ENCODE results near the gene MDN1. TPM values are rescaled to one million over a fixed set of nuclear protein-coding genes. Genes with fewer than 3 reads are reported as not detected.

The MDN1 gene
- total RNA-seq, 1 experiment from 2014 or later: 117 TPM

DNA sequence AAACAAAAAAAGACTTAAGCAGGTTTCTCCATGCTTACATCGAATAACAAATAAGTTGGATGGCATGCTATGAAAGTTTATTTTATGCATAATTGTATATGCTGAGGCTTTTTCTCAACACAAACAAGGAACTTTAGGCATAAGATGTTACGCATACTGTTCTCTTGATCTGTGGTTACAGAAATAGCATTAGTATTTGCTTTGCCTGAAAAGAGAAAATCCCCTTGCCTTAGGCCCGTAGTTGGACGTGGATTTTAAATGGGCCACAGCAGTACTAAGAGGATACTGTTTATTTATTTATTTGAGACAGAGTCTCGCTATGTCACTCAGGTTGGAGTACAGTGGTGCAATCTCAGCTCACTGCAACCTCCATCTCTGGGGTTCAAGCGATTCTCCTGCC is 200.0 kb downstream of the MDN1 start:
- Histone ChIP-seq H3K4me2 (ENCODE audit: insufficient read depth, insufficient read length, low read length) (no peak overlapping the region), H3K9ac (ENCODE audit: extremely low read depth, insufficient read length, low read length) (no peak overlapping the region), H4K8ac (replicated peaks; ENCODE audit: insufficient read length, low read depth, low read length) (no peak overlapping the region), H3K27ac (ENCODE audit: insufficient read length, low read depth, low read length) (no peak overlapping the region), H3K14ac (ENCODE audit: insufficient read depth, low read length) (no peak overlapping the region), H2AFZ (ENCODE audit: low read length) (no peak overlapping the region), H3K4ac (ENCODE audit: low read depth, low read length) (no peak overlapping the region), H3T11ph (ENCODE audit: low read length) (no peak overlapping the region), H3K4me1 (ENCODE audit: insufficient read depth, low read length) (no peaks in the 10 kb centered on the region), H4K5ac (ENCODE audit: insufficient read length, low read depth, low read length) (no peak overlapping the region), H2BK5ac (ENCODE audit: insufficient read length, low read length) (no peak overlapping the region), H3K23me2 (ENCODE audit: insufficient read length, low read depth, low read length, poor library complexity, severe bottlenecking) (no peaks in the 10 kb centered on the region), H4K91ac (ENCODE audit: insufficient read length, low read depth, low read length) (no peak overlapping the region), H3K23ac (ENCODE audit: insufficient read length, low read depth, low read length) (no peak overlapping the region), H3K27me3 (ENCODE audit: insufficient read depth, low read length) (no peaks in the 10 kb centered on the region), H2BK12ac (ENCODE audit: insufficient read length, low read depth, low read length) (no peak overlapping the region), H2BK15ac (ENCODE audit: low read depth, low read length) (no peak overlapping the region), H3K9me3 (ENCODE audit: control insufficient read depth, low read depth, low read length) (no peaks in the 10 kb centered on the region), H3K18ac (ENCODE audit: insufficient read length, low read depth, low read length) (no peak overlapping the region), H3K56ac (ENCODE audit: insufficient read length, low read depth, low read length) (no peak overlapping the region), H4K20me1 (ENCODE audit: control insufficient read depth, insufficient read depth, insufficient read length) (no peaks in the 10 kb centered on the region), H2AK5ac (ENCODE audit: insufficient read length, low read length) (no peak overlapping the region), H3K79me2 (ENCODE audit: insufficient read depth, low read length) (no peaks in the 10 kb centered on the region), H2BK20ac (ENCODE audit: low read depth, low read length, poor library complexity, severe bottlenecking) (no peak overlapping the region), H3K79me1 (ENCODE audit: insufficient read depth, low read depth, low read length, poor library complexity, severe bottlenecking) (no peaks in the 10 kb centered on the region), H2BK120ac (ENCODE audit: low read depth, low read length, poor library complexity, severe bottlenecking) (no peak overlapping the region)
- Mint-ChIP-seq H3K4me3 (no peak overlapping the region), H3K4me1 (peaks cover 3 to 6% of the 10 kb centered on the region in 2 experiments; a peak in 3 of 4 replicates), H3K27me3 (ENCODE audit: low read depth) (no peaks in the 10 kb centered on the region), H3K9me3 (no peaks in the 10 kb centered on the region), H3K36me3 (ENCODE audit: insufficient read depth in 1 of 3, low read depth in 3 of 3) (no peaks in the 10 kb centered on the region; a peak in 1 of 7 replicates), H3K27ac (no peak overlapping the region)
- no CpG with 5 or more reads among the region's 6 CpGs for WGBS (ENCODE audit: extremely low coverage, insufficient read length, low lambda C conversion rate)
- TF ChIP-seq, protein P1, sequence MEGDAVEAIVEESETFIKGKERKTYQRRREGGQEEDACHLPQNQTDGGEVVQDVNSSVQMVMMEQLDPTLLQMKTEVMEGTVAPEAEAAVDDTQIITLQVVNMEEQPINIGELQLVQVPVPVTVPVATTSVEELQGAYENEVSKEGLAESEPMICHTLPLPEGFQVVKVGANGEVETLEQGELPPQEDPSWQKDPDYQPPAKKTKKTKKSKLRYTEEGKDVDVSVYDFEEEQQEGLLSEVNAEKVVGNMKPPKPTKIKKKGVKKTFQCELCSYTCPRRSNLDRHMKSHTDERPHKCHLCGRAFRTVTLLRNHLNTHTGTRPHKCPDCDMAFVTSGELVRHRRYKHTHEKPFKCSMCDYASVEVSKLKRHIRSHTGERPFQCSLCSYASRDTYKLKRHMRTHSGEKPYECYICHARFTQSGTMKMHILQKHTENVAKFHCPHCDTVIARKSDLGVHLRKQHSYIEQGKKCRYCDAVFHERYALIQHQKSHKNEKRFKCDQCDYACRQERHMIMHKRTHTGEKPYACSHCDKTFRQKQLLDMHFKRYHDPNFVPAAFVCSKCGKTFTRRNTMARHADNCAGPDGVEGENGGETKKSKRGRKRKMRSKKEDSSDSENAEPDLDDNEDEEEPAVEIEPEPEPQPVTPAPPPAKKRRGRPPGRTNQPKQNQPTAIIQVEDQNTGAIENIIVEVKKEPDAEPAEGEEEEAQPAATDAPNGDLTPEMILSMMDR (conservative IDR thresholded peaks at IDR 0.05): no peak
- no peak for DNase-seq
